Tracheal epithelial cell (primary cell): ENCODE data around the gene TNP2. TPM values are rescaled to one million over a fixed set of nuclear protein-coding genes. Genes with fewer than 3 reads are reported as not detected.

ENCODE experiments used
- total RNA-seq: library from RNA; depleted of rRNA; stranded (reverse); fragments of >200 nt; gene quantifications from 2 replicates; pipeline ENCODE4 v1.2.1, GENCODE V29; 2014

Gene TNP2
- total RNA-seq, result not detected in 2 replicates

GRCh38 chr16:11268921-11269375, at the start of gene TNP2:
TNP2 (minus strand) TSS chr16:11269325; CDS start chr16:11269262, 63 bp downstream.

GRCh38 chr16:11280616-11281522, 11.7 kb upstream of the TNP2 start, which contains the start of gene PRM1:
PRM1 (minus strand) TSS chr16:11281330; CDS start chr16:11281238, 92 bp downstream.

GRCh38 chr16:11276143-11276895, 7.2 kb upstream of the TNP2 start, which contains the start of gene PRM2:
PRM2 (minus strand) TSS chr16:11276480; CDS start chr16:11276370, 110 bp downstream.

GRCh38 chr16:11272921-11273720, 4.0 kb upstream of the TNP2 start, which contains the start of gene PRM3:
PRM3 (minus strand) TSS chr16:11273629; CDS start chr16:11273595, 34 bp downstream.

GRCh38 chr16:11255737-11256660, 13.1 kb downstream of the TNP2 start, which contains the start of gene SOCS1:
SOCS1 (minus strand) TSS chr16:11256204; CDS start chr16:11255478, 726 bp downstream.

Other genes starting within 250 kb of the TNP2 start
- gene SOCS1, start 13.1 kb downstream of the TNP2 start, total RNA-seq, result 0.64 and 1.7 TPM in 2 replicates
- gene PRM3, start 4.3 kb upstream of the TNP2 start, total RNA-seq, result not detected in 2 replicates
- gene PRM2, start 7.2 kb upstream of the TNP2 start, total RNA-seq, result not detected in 2 replicates
- not detected in 2 replicates for gene PRM1, start 12.0 kb upstream of the TNP2 start, total RNA-seq
- 1.7 and 5.3 TPM in 2 replicates for gene RMI2, start 76.1 kb upstream of the TNP2 start, total RNA-seq